Osteoblast (primary cell): ENCODE measurements around the gene CD79A. TPM values are rescaled to one million over a fixed set of nuclear protein-coding genes. Genes with fewer than 3 reads are reported as not detected.

Experiments used
- DNase-seq: peaks from one replicate; pipeline ENCODE4 v3.0.0; 2011; ENCODE audit warnings: low spot score, mixed read lengths; ENCODE audit not compliant: insufficient read length; ENCODE audit errors: missing footprints
- H2AFZ ChIP-seq: 2 replicates; pipeline ENCODE4 v1.6.0; 2011; ENCODE audit warnings: mild to moderate bottlenecking, low read length
- H3K27ac ChIP-seq: 2 replicates; pipeline ENCODE4 v1.5.1; 2011; ENCODE audit warnings: mild to moderate bottlenecking, low read depth, low read length, moderate library complexity
- H3K27me3 ChIP-seq: 2 replicates; pipeline ENCODE4 v1.6.0; 2012; ENCODE audit warnings: mild to moderate bottlenecking, control low read depth, inconsistent platforms, low read length, moderate library complexity; ENCODE audit not compliant: insufficient read depth
- H3K36me3 ChIP-seq: 2 replicates; pipeline ENCODE4 v1.5.1; 2011; ENCODE audit warnings: mild to moderate bottlenecking, low read length, control low read depth, moderate library complexity; ENCODE audit not compliant: insufficient read depth
- H3K4me1 ChIP-seq: 2 replicates; pipeline ENCODE4 v1.5.1; 2011; ENCODE audit warnings: mild to moderate bottlenecking, low read length, control low read depth, moderate library complexity; ENCODE audit not compliant: insufficient read depth
- H3K4me2 ChIP-seq: 2 replicates; pipeline ENCODE4 v1.6.0; 2011; ENCODE audit warnings: mild to moderate bottlenecking, low read length; ENCODE audit not compliant: insufficient read depth
- H3K4me3 ChIP-seq: fragments of 200-600 bp; sonication (generic); 3 replicates; pipeline ENCODE4 v1.5.1; 2012; ENCODE audit warnings: mild to moderate bottlenecking, low read length, inconsistent platforms; ENCODE audit not compliant: insufficient read depth
- H3K79me2 ChIP-seq: 2 replicates; pipeline ENCODE4 v1.6.0; 2012; ENCODE audit warnings: mild to moderate bottlenecking, low read length, control low read depth, inconsistent platforms; ENCODE audit not compliant: insufficient read depth
- H3K9me3 ChIP-seq: 2 replicates; pipeline ENCODE4 v1.5.1; 2011; ENCODE audit warnings: low read depth, low read length, control low read depth
- H4K20me1 ChIP-seq: 2 replicates; pipeline ENCODE4 v1.6.0; 2012; ENCODE audit warnings: mild to moderate bottlenecking, low read length, control low read depth; ENCODE audit not compliant: insufficient read depth
- CTCF ChIP-seq: IDR thresholded peaks from 2 replicates; pipeline ENCODE4 v1.5.1; 2011; ENCODE audit warnings: mild to moderate bottlenecking, low read depth, low read length, moderate library complexity; ENCODE audit errors: extremely low read depth
- total RNA-seq: library from RNA; depleted of rRNA; stranded (reverse); fragments of >200 nt; gene quantifications from 2 replicates; pipeline ENCODE4 v1.2.3, GENCODE V29; 2012

The CD79A gene
- total RNA-seq, 1 donor: 0.36 TPM

GRCh38 chr19:41863209-41863931, 13.7 kb upstream of the CD79A start:
- Histone ChIP-seq H3K27me3 (no peaks in the 10 kb centered on the region), H3K4me2 (peak overlapping the region; percentile 97), H3K36me3 (peaks cover 67% of the 10 kb centered on the region), H3K27ac (no peak overlapping the region), H2AFZ (no peak overlapping the region), H4K20me1 (peaks cover 64% of the 10 kb centered on the region), H3K79me2 (peaks cover 78% of the 10 kb centered on the region), H3K4me3 (no peak overlapping the region), H3K9me3 (no peaks in the 10 kb centered on the region), H3K4me1 (peaks cover 28% of the 10 kb centered on the region)
- no peak for TF ChIP-seq CTCF
- no peak for DNase-seq

- Histone ChIP-seq H4K20me1 (peaks cover 74% of the 10 kb centered on the region), H3K4me2 (no peak overlapping the region)
- TF ChIP-seq CTCF: no peak
Observed at GRCh38 chr19:41864374-41864773, 12.7 kb upstream of the CD79A start.

GRCh38 chr19:41866284-41866683, 10.8 kb upstream of the CD79A start:
- Histone ChIP-seq H3K27ac (no peak overlapping the region), H3K27me3 (no peaks in the 10 kb centered on the region), H3K4me1 (peaks cover 18% of the 10 kb centered on the region), H3K4me3 (no peak overlapping the region), H3K36me3 (peaks cover 89% of the 10 kb centered on the region), H2AFZ (no peak overlapping the region), H3K9me3 (no peaks in the 10 kb centered on the region), H4K20me1 (peaks cover 85% of the 10 kb centered on the region), H3K79me2 (peaks cover 72% of the 10 kb centered on the region), H3K4me2 (no peak overlapping the region)
- DNase-seq: no peak
- no peak for TF ChIP-seq CTCF

More at GRCh38 chr19:41864374-41864773, 12.7 kb upstream of the CD79A start:
- Histone ChIP-seq H3K4me1 (peaks cover 25% of the 10 kb centered on the region), H3K36me3 (peaks cover 77% of the 10 kb centered on the region), H3K4me3 (no peak overlapping the region), H3K27ac (peak overlapping the region; percentile 3), H3K9me3 (no peaks in the 10 kb centered on the region), H3K79me2 (peaks cover 85% of the 10 kb centered on the region), H3K27me3 (no peaks in the 10 kb centered on the region), H2AFZ (no peak overlapping the region)
- no peak for DNase-seq

GRCh38 chr19:41868120-41868988, 8.7 kb upstream of the CD79A start:
- no peak overlapping the region for H3K4me3 ChIP-seq
- no peak overlapping the region for H3K27ac ChIP-seq
- peaks cover 51% of the 10 kb centered on the region for H3K79me2 ChIP-seq
- TF ChIP-seq CTCF: no peak
- no peak overlapping the region for H2AFZ ChIP-seq
- H4K20me1 ChIP-seq: peaks cover 75% of the 10 kb centered on the region
- DNase-seq: no peak
- peaks cover 78% of the 10 kb centered on the region for H3K36me3 ChIP-seq
- no peak overlapping the region for H3K4me2 ChIP-seq
- H3K4me1 ChIP-seq: peaks cover 4% of the 10 kb centered on the region
- H3K27me3 ChIP-seq: no peaks in the 10 kb centered on the region
- no peaks in the 10 kb centered on the region for H3K9me3 ChIP-seq
